ENCODE measurements around the gene SMIM1.
"Not testable (repeated sequence)": the region's sequence is repeated elsewhere in the genome, so short reads cannot be mapped to it uniquely, and the experiment has no call there.

Gene SMIM1

GRCh38 chr1:3796215-3797061 lies 23.9 kb downstream of the SMIM1 start, which contains the start of gene LRRC47:
Gene LRRC47 (minus strand): TSS chr1:3796498. CDS start chr1:3796476, 22 bp downstream.
- peak; percentile 92 for DNase-seq (ENCODE audit: low read depth)

- no peak for DNase-seq (ENCODE audit: low read depth)
Observed at GRCh38 chr1:3799976-3800685, 27.6 kb downstream of the SMIM1 start.

- DNase-seq (ENCODE audit: low read depth), result not testable (repeated sequence)
Observed at GRCh38 chr1:3800795-3801194, 28.2 kb downstream of the SMIM1 start.

GRCh38 chr1:3803905-3804626 lies 31.5 kb downstream of the SMIM1 start:
- no peak for DNase-seq (ENCODE audit: low read depth)

GRCh38 chr1:3804627-3804944 lies 32.0 kb downstream of the SMIM1 start:
- not testable (repeated sequence) for DNase-seq (ENCODE audit: low read depth)

DNA sequence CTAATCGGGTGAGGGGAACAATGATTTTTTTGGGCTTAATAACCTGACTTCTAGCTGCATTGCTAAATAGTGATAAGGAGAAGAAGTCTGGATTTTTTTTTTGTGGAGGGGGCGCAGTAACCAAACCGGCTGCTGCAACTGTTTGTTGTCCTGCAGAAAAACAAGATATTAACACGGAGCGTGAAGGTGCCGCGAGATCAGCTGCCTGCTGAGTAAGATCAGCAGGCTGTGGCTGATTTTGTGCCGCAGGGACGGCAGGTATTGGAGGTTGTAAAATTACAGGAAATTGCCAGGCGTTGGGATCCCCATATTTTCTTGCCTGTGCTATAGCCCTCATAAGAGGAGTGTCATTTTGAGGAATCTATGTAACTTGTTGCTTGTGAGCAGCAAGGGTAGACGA lies 32.5 kb downstream of the SMIM1 start:
- no peak for DNase-seq (ENCODE audit: low read depth)

DNA sequence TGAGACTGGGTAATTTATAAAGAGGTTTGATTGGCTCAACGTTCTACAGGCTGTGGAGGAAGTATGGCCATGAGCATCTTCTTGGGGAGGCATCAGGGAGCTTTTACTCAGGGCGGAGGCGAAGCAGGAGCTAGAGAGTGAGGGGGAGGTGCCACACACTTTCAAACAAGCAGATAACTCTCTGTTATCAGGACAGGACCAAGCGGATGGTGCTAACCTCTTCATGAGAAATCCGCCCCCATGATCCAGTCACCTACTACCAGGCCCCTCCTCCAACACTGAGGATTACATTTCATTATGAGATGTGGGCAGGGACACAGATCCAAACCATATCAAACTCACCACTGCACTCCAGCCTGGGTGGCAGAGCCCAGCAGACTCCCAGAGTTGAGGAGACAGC lies 35.2 kb downstream of the SMIM1 start:
- DNase-seq (ENCODE audit: low read depth), result no peak

DNA sequence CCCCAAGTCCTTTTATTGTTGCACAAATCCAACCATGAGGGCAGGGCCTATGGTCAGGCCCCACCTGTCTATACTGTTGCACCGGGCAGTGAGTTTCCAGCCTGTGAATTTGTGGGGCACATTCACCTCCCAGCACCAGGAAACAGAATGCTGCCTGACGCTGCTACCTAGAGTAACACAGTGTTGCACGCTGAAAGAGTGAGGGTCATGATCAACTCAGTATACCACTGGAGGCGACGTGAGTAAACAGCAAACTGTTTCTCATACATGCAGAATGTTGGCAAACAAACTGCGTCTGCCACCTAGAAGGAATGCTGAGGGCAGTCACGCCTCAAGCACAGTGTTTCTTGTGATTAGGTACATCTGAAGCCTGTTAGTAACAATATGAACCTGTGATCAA lies 37.1 kb downstream of the SMIM1 start:
- no peak for DNase-seq (ENCODE audit: low read depth)

GRCh38 chr1:3810149-3810761 lies 37.7 kb downstream of the SMIM1 start:
- not testable (repeated sequence) for DNase-seq (ENCODE audit: low read depth)

GRCh38 chr1:3811595-3811911 lies 39.0 kb downstream of the SMIM1 start:
- no peak for DNase-seq (ENCODE audit: low read depth)

DNA sequence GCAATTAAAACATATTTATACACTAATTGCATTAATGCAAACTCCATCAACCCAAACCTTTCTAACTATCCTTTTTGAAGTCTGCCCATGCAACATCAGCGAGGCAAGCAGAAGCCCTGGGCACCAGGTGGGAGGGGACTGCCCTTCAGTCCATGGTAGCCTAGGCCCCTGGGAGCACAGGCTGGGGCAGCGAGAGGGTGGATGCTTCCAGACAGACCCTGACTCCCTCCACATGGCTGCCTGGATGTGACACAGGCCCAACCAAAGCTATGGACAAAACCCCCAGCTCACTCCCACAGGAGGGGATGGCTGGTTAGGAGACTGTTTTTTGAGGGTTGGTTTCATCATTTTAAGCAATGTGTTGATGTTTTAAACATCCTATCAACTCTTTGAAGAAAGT lies 41.5 kb downstream of the SMIM1 start:
- no peak for DNase-seq (ENCODE audit: low read depth)

GRCh38 chr1:3814771-3815561 lies 42.4 kb downstream of the SMIM1 start:
- no peak for DNase-seq (ENCODE audit: low read depth)

DNA sequence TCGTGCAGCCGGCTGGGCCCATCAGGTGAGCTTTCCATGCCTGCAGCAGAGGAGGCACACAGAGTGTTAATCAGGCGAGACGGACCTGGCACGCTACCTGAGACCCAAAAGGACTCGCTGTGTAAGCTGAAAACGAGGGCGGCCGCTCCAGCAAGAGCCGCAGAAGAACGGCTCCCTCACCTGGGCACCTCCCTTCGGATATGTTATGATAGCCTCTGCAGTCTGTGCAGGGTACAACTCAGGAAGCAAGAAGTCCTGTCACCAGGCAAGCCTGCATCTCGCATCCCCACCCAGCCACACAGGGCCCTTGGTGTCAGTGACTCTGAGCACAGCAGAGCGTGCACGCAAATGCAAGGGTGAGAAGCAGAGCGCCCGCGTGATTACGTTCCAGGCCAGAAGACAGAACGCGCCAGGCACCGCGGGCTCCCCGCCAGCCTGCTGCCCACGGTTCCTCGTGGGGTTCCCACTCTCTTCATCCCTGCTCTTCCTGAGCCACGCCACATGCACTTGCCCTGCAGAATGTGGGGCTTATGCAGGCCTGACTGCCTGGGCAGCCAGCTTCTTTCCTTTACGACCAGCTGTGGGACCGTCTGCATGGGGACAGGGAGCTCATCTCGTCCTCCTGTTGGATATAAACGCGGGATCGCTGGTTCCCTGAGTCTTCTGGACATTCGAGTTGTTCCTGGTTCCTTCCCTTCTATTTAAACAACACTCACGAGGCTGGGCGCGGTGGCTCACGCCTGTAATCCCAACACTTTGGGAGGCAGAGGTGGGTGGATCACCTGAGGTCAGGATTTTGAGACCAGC lies 44.0 kb downstream of the SMIM1 start:
- no peak for DNase-seq (ENCODE audit: low read depth)

- DNase-seq (ENCODE audit: low read depth), result no peak
Observed at GRCh38 chr1:3817138-3817740, 44.7 kb downstream of the SMIM1 start.

- no peak for DNase-seq (ENCODE audit: low read depth)
Observed at GRCh38 chr1:3817821-3818597, 45.5 kb downstream of the SMIM1 start.

GRCh38 chr1:3819771-3820200 lies 47.2 kb downstream of the SMIM1 start:
- no peak for DNase-seq (ENCODE audit: low read depth)

- no peak for DNase-seq (ENCODE audit: low read depth)
Observed at GRCh38 chr1:3820316-3820715, 47.8 kb downstream of the SMIM1 start.

- DNase-seq (ENCODE audit: low read depth), result no peak
Observed at GRCh38 chr1:3821004-3821403, 48.5 kb downstream of the SMIM1 start.

DNA sequence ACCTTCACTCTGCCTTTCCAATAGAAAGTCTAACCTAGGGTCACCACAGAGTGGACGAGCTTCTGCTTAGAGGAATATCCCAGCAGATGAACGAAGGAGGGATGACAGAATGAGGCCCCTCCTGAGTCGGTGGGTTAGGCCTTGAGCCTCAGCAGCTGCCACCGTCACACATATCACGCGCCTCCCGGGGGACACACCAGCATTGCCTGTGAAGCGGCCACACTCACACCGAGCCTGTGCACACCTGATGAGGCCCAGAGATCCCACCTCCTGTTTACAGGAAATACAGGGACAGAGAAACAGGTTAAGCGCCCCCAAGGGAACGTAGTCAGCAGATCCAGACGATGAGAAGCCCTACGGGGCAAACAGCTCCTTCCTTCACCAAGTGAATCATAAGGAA lies 48.9 kb downstream of the SMIM1 start:
- no peak for DNase-seq (ENCODE audit: low read depth)
